ENCODE results near the gene KCNN2. TPM values are rescaled to one million over a fixed set of nuclear protein-coding genes. Genes with fewer than 3 reads are reported as not detected.
A peak's percentile ranks its signal among the peaks of the same experiment; 100 is the strongest.

Gene KCNN2
- total RNA-seq, 6 experiments from 2014 or later, result 13.9 to 51.6 (median 47.0) TPM

DNA sequence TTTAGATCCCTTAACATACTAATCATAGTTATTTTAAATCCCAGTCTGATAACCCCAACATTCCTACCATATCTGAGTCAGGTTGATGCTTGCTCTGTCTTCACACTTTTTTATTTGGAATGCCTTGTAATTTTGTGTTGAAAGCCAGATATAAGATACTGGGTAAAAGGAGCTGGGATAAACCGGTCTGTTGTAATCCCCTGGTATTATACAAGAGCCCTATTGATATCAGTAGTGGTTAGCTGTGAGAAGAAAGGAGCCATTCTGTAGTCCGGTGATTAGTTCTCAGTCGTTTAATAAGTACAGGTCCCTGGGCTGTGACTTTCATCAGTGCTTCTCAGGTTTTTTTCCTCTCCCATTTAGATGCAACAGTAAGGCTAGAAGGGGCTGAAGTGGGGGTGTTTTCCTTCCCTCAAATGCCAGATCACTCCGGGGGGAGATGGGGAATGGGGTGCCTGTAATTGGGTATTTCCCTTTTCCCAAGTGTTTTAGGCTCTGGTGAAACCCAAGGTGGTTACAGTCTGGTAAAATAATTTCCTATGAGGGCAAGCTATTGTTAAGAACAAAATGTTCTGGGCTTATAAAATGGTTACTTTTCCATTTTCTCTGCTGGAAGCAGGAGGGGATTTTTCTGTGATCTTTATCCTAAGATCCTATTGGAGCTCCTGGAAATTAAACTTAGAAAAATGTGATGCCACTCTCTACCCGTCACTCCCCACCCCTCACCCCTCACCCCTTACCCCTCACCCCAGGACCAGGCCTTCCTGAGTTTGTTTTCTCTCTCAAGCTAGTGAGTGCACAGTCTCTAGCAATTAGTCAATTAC is 72.7 kb downstream of the KCNN2 start:
- Mint-ChIP-seq H3K36me3 (ENCODE audit: low read depth) (peaks cover 18% of the 10 kb centered on the region), H3K9me3 (no peaks in the 10 kb centered on the region), H3K4me3 (peak overlapping the region; percentile 87; the same call in 1 of the 2 replicates), H3K27me3 (ENCODE audit: insufficient read depth) (no peaks in the 10 kb centered on the region; the same call in 1 of the 2 replicates), H3K4me1 (ENCODE audit: low read depth) (peaks cover 46% of the 10 kb centered on the region), H3K27ac (peak overlapping the region; percentile 28; the same call in 1 of the 2 replicates)
- TF ChIP-seq, protein P1, sequence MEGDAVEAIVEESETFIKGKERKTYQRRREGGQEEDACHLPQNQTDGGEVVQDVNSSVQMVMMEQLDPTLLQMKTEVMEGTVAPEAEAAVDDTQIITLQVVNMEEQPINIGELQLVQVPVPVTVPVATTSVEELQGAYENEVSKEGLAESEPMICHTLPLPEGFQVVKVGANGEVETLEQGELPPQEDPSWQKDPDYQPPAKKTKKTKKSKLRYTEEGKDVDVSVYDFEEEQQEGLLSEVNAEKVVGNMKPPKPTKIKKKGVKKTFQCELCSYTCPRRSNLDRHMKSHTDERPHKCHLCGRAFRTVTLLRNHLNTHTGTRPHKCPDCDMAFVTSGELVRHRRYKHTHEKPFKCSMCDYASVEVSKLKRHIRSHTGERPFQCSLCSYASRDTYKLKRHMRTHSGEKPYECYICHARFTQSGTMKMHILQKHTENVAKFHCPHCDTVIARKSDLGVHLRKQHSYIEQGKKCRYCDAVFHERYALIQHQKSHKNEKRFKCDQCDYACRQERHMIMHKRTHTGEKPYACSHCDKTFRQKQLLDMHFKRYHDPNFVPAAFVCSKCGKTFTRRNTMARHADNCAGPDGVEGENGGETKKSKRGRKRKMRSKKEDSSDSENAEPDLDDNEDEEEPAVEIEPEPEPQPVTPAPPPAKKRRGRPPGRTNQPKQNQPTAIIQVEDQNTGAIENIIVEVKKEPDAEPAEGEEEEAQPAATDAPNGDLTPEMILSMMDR (IDR thresholded peaks at IDR 0.05), result no peak
- DNase-seq, result no peak

DNA sequence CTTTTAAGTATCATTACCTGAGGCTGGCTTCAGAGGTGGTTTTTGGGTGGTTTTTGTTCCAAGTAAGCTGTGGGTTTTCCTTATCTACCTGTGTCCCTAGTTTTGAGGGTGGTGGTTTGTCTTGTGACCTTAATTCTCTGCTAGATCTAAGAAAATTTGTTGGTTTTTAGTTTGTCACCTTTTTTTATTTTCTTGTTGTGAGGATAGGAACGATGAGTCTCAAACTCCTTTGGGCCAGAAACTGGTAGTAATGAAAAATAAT is 73.3 kb downstream of the KCNN2 start:
- Mint-ChIP-seq H3K4me3 (peak overlapping the region; percentile 87; the same call in 1 of the 2 replicates), H3K4me1 (ENCODE audit: low read depth) (peaks cover 46% of the 10 kb centered on the region), H3K9me3 (no peaks in the 10 kb centered on the region), H3K27ac (peak overlapping the region; percentile 51; the same call in 1 of the 2 replicates), H3K27me3 (ENCODE audit: insufficient read depth) (no peaks in the 10 kb centered on the region; the same call in 1 of the 2 replicates), H3K36me3 (ENCODE audit: low read depth) (peaks cover 18% of the 10 kb centered on the region)
- DNase-seq, result no peak
- TF ChIP-seq, protein P1 (IDR thresholded peaks at IDR 0.05), result no peak

DNA sequence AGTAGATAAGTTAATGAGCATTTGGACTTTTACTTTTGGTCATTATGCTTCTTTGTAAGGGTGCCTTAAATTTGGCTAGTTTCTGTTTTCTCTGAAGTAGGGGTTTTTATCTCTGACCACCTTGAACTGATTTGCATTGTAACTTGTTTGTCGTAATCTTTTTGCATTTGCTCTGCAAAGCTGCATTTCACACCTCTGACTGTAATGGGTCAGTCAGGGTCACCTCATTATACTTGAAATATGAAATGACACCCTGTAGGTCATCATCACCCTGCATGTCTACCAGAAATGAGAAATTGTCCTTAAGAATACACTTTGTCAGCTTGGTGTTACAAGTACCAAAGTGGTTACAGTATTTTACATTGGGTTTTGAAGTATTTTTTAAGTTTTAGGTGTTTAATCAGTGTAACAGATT is 74.0 kb downstream of the KCNN2 start:
- TF ChIP-seq, protein P1 (IDR thresholded peaks at IDR 0.05), result no peak
- Mint-ChIP-seq H3K27ac (no peak overlapping the region; the same call in 1 of the 2 replicates), H3K4me3 (peak overlapping the region; percentile 81), H3K4me1 (ENCODE audit: low read depth) (peaks cover 46% of the 10 kb centered on the region), H3K36me3 (ENCODE audit: low read depth) (peaks cover 18% of the 10 kb centered on the region), H3K27me3 (ENCODE audit: insufficient read depth) (peaks cover 2% of the 10 kb centered on the region; the same call in 1 of the 2 replicates), H3K9me3 (no peaks in the 10 kb centered on the region)
- DNase-seq, result no peak

DNA sequence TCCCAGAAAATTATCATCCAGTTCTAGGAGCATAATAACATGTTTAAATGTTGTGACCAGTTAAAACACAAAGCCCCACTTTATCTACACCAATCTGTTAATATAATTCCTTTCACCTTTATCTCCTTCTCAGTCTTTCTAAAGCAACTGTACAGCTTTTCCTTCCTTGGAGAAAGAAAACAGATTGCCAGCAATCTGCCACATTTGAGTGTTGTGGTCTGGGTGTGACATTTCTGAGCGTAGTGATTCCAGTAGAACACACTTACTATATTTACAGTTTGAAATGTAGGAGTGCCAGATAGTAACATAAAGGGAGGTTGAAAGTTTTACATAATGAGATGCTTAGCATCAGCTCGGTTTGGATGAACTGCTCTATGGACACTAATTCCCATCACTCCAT is 76.1 kb downstream of the KCNN2 start:
- Mint-ChIP-seq H3K4me3 (peak overlapping the region; percentile 11; the same call in 1 of the 2 replicates), H3K27ac (peak overlapping the region; percentile 17; the same call in 1 of the 2 replicates), H3K27me3 (ENCODE audit: insufficient read depth) (peaks cover 2% of the 10 kb centered on the region; the same call in 1 of the 2 replicates), H3K9me3 (no peaks in the 10 kb centered on the region), H3K36me3 (ENCODE audit: low read depth) (peaks cover 13% of the 10 kb centered on the region), H3K4me1 (ENCODE audit: low read depth) (peaks cover 46% of the 10 kb centered on the region)
- DNase-seq, result no peak
- TF ChIP-seq, protein P1 (IDR thresholded peaks at IDR 0.05), result no peak

DNA sequence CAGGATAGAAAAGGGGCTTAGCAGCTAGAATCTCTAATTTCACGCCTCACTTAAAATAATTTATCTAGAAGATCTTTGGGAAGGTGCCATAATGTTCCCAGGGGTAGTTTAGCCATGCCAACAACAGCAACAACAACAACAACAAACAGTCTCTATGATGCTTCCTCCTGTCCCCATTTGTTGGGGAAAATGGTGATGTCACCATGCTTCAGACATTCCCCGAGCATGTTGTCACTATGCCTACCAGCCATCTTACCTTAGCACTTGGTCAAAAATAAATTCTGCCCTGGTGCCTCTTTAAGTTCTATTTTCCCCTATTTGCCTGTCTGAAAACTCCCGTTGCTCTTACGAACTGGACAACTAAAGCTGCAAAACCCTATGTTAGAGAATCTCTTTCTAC is 76.6 kb downstream of the KCNN2 start:
- Mint-ChIP-seq H3K27me3 (ENCODE audit: insufficient read depth) (peaks cover 2% of the 10 kb centered on the region; the same call in 1 of the 2 replicates), H3K9me3 (no peaks in the 10 kb centered on the region), H3K27ac (peak overlapping the region; percentile 17; the same call in 1 of the 2 replicates), H3K36me3 (ENCODE audit: low read depth) (peaks cover 9% of the 10 kb centered on the region), H3K4me3 (no peak overlapping the region; the same call in 1 of the 2 replicates), H3K4me1 (ENCODE audit: low read depth) (peaks cover 44% of the 10 kb centered on the region)
- no peak for DNase-seq
- TF ChIP-seq, protein P1 (IDR thresholded peaks at IDR 0.05), result no peak
